Activated T-cell treated with anti-CD3 and anti-CD28 coated beads, Interleukin-2, amount 50 U/mL, for 48 hours (primary cell): ENCODE measurements around the gene TTLL13.

ENCODE experiments used
- DNase-seq, 2 experiments: peaks; one replicate each; pipeline ENCODE4 v3.0.0-alpha.2; 2020

The TTLL13 gene

GRCh38 chr15:90249203-90249863 is at the start of gene TTLL13:
TTLL13 (plus strand) TSS chr15:90249556; CDS start chr15:90250631, 1,075 bp downstream.
- peak; percentile 86 to 87 for DNase-seq

- DNase-seq = no peak
These were observed 48.7 kb upstream of the TTLL13 start for GRCh38 chr15:90200534-90201129.

GRCh38 chr15:90201130-90201943 is 48.0 kb upstream of the TTLL13 start, which contains the start of gene SEMA4B:
SEMA4B (plus strand) TSS chr15:90201330; CDS start chr15:90201579, 249 bp downstream.
- DNase-seq = peak; percentile 79 to 85

GRCh38 chr15:90201944-90202375 is 47.4 kb upstream of the TTLL13 start:
- DNase-seq = no peak

- DNase-seq = no peak
These were observed 46.4 kb upstream of the TTLL13 start for GRCh38 chr15:90202929-90203328.

- DNase-seq = no peak
These were observed 45.9 kb upstream of the TTLL13 start for GRCh38 chr15:90203473-90203872.

- no peak for DNase-seq
These were observed 45.4 kb upstream of the TTLL13 start for GRCh38 chr15:90203922-90204321.

GRCh38 chr15:90205050-90205848 is 44.1 kb upstream of the TTLL13 start:
- no peak for DNase-seq

- DNase-seq = no peak
These were observed 43.5 kb upstream of the TTLL13 start for GRCh38 chr15:90205886-90206285.

GRCh38 chr15:90207252-90207651 is 42.1 kb upstream of the TTLL13 start:
- no peak for DNase-seq

GRCh38 chr15:90208356-90208755 is 41.0 kb upstream of the TTLL13 start:
- DNase-seq = no peak

GRCh38 chr15:90209591-90209990 is 39.8 kb upstream of the TTLL13 start:
- peak; percentile 42 to 54 for DNase-seq

GRCh38 chr15:90210593-90210992 is 38.8 kb upstream of the TTLL13 start:
- DNase-seq = no peak

- no peak for DNase-seq
These were observed 38.3 kb upstream of the TTLL13 start for GRCh38 chr15:90211009-90211408.

- no peak for DNase-seq
These were observed 37.8 kb upstream of the TTLL13 start for GRCh38 chr15:90211440-90212143.

GRCh38 chr15:90212221-90213098 is 36.9 kb upstream of the TTLL13 start:
- no peak for DNase-seq

GRCh38 chr15:90213122-90213817 is 36.1 kb upstream of the TTLL13 start:
- DNase-seq = no peak

- no peak for DNase-seq
These were observed 35.5 kb upstream of the TTLL13 start for GRCh38 chr15:90213818-90214204.

GRCh38 chr15:90214553-90215196 is 34.7 kb upstream of the TTLL13 start:
- DNase-seq = no peak
